ENCODE data around the gene PDXK. TPM values are rescaled to one million over a fixed set of nuclear protein-coding genes. Genes with fewer than 3 reads are reported as not detected.

Gene PDXK
- total and polyA plus RNA-seq, 2 of the 13 experiments (the other 11 are each of a cell fraction or from before 2014, with no cell fraction given) = 114 to 184 TPM

DNA sequence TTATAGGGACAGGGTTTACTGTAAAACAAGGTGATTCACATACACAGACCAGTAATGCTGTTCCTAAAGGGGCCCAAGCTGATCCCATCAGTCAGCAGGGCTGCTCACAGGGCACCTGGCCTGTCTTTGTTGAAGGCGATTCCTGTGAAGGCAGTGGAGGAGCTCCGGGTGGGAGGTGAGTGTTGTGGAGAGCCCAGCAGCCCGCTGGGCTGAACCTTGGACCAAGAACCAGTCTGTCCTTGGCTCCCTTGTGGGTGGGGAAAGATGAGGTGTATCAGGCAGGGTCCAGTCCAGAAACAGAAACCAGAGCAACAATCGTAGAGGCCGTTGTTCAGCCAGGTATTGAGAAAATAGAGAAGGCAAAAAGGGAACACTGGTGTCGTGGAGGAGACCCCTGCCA, 12.5 kb downstream of the PDXK start (continued):
- no peak for TF ChIP-seq ZNF260 (CRISPR knock-in tag; IDR thresholded peaks at IDR 0.05; ENCODE audit: borderline replicate concordance, low read depth)
- TF ChIP-seq, protein P1, sequence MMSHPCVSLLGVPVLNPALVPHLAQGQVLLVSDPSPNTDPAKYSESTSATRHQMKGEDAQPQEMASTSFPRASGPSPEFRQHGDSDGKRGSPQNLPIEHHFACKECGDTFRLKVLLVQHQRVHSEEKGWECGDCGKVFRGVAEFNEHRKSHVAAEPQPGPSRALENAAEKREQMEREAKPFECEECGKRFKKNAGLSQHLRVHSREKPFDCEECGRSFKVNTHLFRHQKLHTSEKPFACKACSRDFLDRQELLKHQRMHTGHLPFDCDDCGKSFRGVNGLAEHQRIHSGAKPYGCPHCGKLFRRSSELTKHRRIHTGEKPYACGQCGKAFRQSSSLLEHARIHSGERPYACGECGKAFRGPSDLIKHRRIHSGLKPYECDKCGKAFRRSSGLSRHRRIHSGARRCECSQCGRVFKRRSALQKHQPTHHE (CRISPR knock-in tag; IDR thresholded peaks at IDR 0.05; ENCODE audit: borderline replicate concordance) = no peak
- TF ChIP-seq SRSF1 (optimal IDR thresholded peaks at IDR 0.05; ENCODE audit: low read depth, low read length) = no peak
- TF ChIP-seq ZC3H13 (CRISPR knock-in tag; IDR thresholded peaks at IDR 0.05) = no peak
- peak; percentile 42; the same call in 1 of the 2 replicates for TF ChIP-seq ZNF205 (CRISPR knock-in tag; IDR thresholded peaks at IDR 0.05)
- 0 out of 2 replicates have a peak, but pooled peaks have one; percentile 23 for TF ChIP-seq KAT8 (CRISPR knock-in tag; IDR thresholded peaks at IDR 0.05)
- no peak for TF ChIP-seq SCMH1 (CRISPR knock-in tag; IDR thresholded peaks at IDR 0.05; ENCODE audit: borderline replicate concordance)
- TF ChIP-seq, protein P2, sequence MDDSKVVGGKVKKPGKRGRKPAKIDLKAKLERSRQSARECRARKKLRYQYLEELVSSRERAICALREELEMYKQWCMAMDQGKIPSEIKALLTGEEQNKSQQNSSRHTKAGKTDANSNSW (CRISPR knock-in tag; IDR thresholded peaks at IDR 0.05; ENCODE audit: borderline replicate concordance) = no peak
- peak; percentile 31; the same call in 1 of the 2 replicates for TF ChIP-seq TARDBP (CRISPR knock-in tag; IDR thresholded peaks at IDR 0.05)
- TF ChIP-seq ZNF12 (CRISPR knock-in tag; IDR thresholded peaks at IDR 0.05) = peak; percentile 45; the same call in 1 of the 2 replicates
- TF ChIP-seq DPF2 (CRISPR knock-in tag; IDR thresholded peaks at IDR 0.05; ENCODE audit: borderline replicate concordance, low read depth) = 0 out of 2 replicates have a peak, but pooled peaks have one; percentile 33
- 0 out of 2 replicates have a peak, but pooled peaks have one; percentile 47 for TF ChIP-seq DNMT3B (CRISPR knock-in tag; conservative IDR thresholded peaks at IDR 0.05)
- no peak for TF ChIP-seq KLF13 (CRISPR knock-in tag; IDR thresholded peaks at IDR 0.05)
- no peak for TF ChIP-seq BRCA1 (CRISPR knock-in tag; IDR thresholded peaks at IDR 0.05)
- TF ChIP-seq NFE2L1 (CRISPR knock-in tag; IDR thresholded peaks at IDR 0.05; ENCODE audit: borderline replicate concordance) = no peak
- TF ChIP-seq IRX3 (CRISPR knock-in tag; IDR thresholded peaks at IDR 0.05; ENCODE audit: borderline replicate concordance, low read depth) = no peak
- peak; percentile 56; the same call in 1 of the 2 replicates for TF ChIP-seq HNF4G (IDR thresholded peaks at IDR 0.05; ENCODE audit: borderline replicate concordance, low read depth, low read length)
- peak; percentile 90; the same call in 1 of the 2 replicates for TF ChIP-seq HNF4G (CRISPR knock-in tag; IDR thresholded peaks at IDR 0.05; ENCODE audit: borderline replicate concordance, low read depth)
- TF ChIP-seq ZNF619 (CRISPR knock-in tag; IDR thresholded peaks at IDR 0.05) = no peak
- TF ChIP-seq, protein P3, sequence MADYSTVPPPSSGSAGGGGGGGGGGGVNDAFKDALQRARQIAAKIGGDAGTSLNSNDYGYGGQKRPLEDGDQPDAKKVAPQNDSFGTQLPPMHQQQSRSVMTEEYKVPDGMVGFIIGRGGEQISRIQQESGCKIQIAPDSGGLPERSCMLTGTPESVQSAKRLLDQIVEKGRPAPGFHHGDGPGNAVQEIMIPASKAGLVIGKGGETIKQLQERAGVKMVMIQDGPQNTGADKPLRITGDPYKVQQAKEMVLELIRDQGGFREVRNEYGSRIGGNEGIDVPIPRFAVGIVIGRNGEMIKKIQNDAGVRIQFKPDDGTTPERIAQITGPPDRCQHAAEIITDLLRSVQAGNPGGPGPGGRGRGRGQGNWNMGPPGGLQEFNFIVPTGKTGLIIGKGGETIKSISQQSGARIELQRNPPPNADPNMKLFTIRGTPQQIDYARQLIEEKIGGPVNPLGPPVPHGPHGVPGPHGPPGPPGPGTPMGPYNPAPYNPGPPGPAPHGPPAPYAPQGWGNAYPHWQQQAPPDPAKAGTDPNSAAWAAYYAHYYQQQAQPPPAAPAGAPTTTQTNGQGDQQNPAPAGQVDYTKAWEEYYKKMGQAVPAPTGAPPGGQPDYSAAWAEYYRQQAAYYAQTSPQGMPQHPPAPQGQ (CRISPR knock-in tag; IDR thresholded peaks at IDR 0.05; ENCODE audit: borderline replicate concordance) = no peak
- no peak for TF ChIP-seq NR1H2 (CRISPR knock-in tag; IDR thresholded peaks at IDR 0.05; ENCODE audit: borderline replicate concordance, low read depth)
- TF ChIP-seq ZNF747 (CRISPR knock-in tag; IDR thresholded peaks at IDR 0.05; ENCODE audit: borderline replicate concordance) = no peak
- no peak for TF ChIP-seq ADNP (CRISPR knock-in tag; IDR thresholded peaks at IDR 0.05)
- TF ChIP-seq ZNF839 (CRISPR knock-in tag; IDR thresholded peaks at IDR 0.05; ENCODE audit: borderline replicate concordance) = no peak
- no peak for TF ChIP-seq ZNF484 (CRISPR knock-in tag; IDR thresholded peaks at IDR 0.05; ENCODE audit: borderline replicate concordance, low read depth)
- TF ChIP-seq MIER3 (CRISPR knock-in tag; IDR thresholded peaks at IDR 0.05; ENCODE audit: borderline replicate concordance) = no peak
- TF ChIP-seq ISL2 (CRISPR knock-in tag; IDR thresholded peaks at IDR 0.05) = no peak
- no peak for TF ChIP-seq TCF7L2 (IDR thresholded peaks at IDR 0.05; ENCODE audit: low read depth, low read length)
- TF ChIP-seq ASH2L (IDR thresholded peaks at IDR 0.05; ENCODE audit: insufficient read length, low read depth, low read length) = peak; percentile 64
- no peak for TF ChIP-seq SMARCC2 (IDR thresholded peaks at IDR 0.05)

Data from HepG2 (cell line).